Glutamatergic neuron (in vitro differentiated cells): ENCODE measurements around the gene MAP4K2. TPM values are rescaled to one million over a fixed set of nuclear protein-coding genes. Genes with fewer than 3 reads are reported as not detected.

Source experiments
- DNase-seq: peaks from one replicate; pipeline ENCODE4 v3.0.0; 2022
- H3K27ac Mint-ChIP-seq: one replicate; pipeline ENCODE4 v1.8.0; 2020; ENCODE audit warnings: mild to moderate bottlenecking, mixed read lengths, inconsistent platforms; ENCODE audit not compliant: unreplicated experiment
- H3K27me3 Mint-ChIP-seq: one replicate; pipeline ENCODE4 v1.8.0; 2020; ENCODE audit warnings: mild to moderate bottlenecking, moderate library complexity, mixed read lengths, inconsistent platforms; ENCODE audit not compliant: unreplicated experiment
- H3K36me3 Mint-ChIP-seq: one replicate; pipeline ENCODE4 v1.8.0; 2020; ENCODE audit warnings: mild to moderate bottlenecking, mixed read lengths, inconsistent platforms; ENCODE audit not compliant: unreplicated experiment
- H3K4me1 Mint-ChIP-seq: one replicate; pipeline ENCODE4 v1.8.0; 2020; ENCODE audit warnings: mild to moderate bottlenecking, low read depth, mixed read lengths, inconsistent platforms; ENCODE audit not compliant: unreplicated experiment
- H3K4me3 Mint-ChIP-seq: one replicate; pipeline ENCODE4 v1.8.0; 2020; ENCODE audit warnings: mild to moderate bottlenecking, mixed read lengths, inconsistent platforms; ENCODE audit not compliant: unreplicated experiment
- H3K9me3 Mint-ChIP-seq: one replicate; pipeline ENCODE4 v1.8.0; 2020; ENCODE audit warnings: mild to moderate bottlenecking, moderate library complexity, mixed read lengths, inconsistent platforms; ENCODE audit not compliant: unreplicated experiment
- total RNA-seq: library from RNA; stranded (reverse); fragmentation: NEBNext Ultra II Directional; extraction: Animal tissue kit (Norgen Biotek cat#: 25700); gene quantifications from one replicate; pipeline ENCODE4 v1.2.1, GENCODE V29; 2021; ENCODE audit not compliant: unreplicated experiment
- TF ChIP-seq, protein P1 (sequence below): fragments of 200-600 bp; sonication (generic); IDR thresholded peaks from one replicate; pipeline ENCODE4 v1.5.0; 2021; ENCODE audit not compliant: partially characterized antibody, unreplicated experiment

MAP4K2 gene
- total RNA-seq, 1 donor from 2014 or later: 15.9 TPM

DNA sequence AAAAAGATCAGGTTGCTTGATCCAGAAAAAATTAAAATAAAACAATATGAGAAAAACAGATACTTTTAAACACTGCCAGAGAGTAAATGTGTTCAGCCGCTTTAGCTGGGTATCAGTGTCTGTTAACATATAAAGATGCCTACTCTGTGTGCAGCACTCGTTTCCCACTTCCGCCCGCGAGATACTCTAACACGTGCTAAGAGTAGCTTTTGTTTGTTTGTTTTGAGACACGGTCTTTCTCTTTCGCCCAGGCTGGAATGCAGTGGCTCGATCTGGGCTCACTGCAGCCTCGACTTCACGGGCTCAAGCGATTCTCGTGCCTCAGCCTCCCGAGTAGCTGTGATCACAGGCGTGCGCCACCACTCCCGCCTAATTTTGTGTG lies 7.9 kb upstream of the MAP4K2 start:
- peak overlapping the region; percentile 93 for H3K4me3 Mint-ChIP-seq
- peaks cover 7% of the 10 kb centered on the region for H3K9me3 Mint-ChIP-seq
- DNase-seq: no peak
- H3K4me1 Mint-ChIP-seq: peaks cover 6% of the 10 kb centered on the region
- H3K27me3 Mint-ChIP-seq: peaks cover 10% of the 10 kb centered on the region
- peak overlapping the region; percentile 67 for H3K27ac Mint-ChIP-seq
- TF ChIP-seq, protein P1, sequence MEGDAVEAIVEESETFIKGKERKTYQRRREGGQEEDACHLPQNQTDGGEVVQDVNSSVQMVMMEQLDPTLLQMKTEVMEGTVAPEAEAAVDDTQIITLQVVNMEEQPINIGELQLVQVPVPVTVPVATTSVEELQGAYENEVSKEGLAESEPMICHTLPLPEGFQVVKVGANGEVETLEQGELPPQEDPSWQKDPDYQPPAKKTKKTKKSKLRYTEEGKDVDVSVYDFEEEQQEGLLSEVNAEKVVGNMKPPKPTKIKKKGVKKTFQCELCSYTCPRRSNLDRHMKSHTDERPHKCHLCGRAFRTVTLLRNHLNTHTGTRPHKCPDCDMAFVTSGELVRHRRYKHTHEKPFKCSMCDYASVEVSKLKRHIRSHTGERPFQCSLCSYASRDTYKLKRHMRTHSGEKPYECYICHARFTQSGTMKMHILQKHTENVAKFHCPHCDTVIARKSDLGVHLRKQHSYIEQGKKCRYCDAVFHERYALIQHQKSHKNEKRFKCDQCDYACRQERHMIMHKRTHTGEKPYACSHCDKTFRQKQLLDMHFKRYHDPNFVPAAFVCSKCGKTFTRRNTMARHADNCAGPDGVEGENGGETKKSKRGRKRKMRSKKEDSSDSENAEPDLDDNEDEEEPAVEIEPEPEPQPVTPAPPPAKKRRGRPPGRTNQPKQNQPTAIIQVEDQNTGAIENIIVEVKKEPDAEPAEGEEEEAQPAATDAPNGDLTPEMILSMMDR: no peak
- H3K36me3 Mint-ChIP-seq: no peaks in the 10 kb centered on the region

DNA sequence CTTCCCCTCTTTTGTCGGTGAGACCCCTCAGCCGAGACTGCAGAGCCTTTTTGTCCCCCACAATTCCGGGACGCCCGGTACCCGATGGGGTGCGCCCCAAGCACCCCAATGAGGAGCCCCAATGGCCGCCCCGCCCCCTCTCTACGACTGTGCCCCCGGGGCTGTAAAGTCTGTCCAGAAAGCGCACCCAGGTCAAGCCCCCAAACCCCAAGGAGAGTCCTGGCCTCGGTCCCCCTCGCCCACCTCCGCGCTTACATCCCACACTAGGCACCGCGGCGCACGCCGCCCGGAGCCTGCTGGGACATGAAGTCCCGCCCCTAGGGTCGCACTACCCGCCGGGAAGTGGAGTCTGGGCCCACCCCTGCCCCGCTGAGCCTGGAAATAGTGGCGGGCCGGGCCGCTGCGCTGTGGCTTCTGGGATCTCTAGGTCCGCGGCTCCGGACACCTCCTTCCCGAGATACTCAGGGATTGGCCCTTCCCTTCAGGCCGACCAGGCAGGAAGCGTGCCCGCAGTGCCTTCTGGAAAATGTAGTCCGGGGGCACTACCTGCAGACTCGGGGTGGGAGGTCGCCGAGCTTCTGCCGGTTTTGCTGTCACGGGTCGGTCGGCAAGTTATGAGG lies 7.4 kb upstream of the MAP4K2 start, which contains the start of gene MEN1:
MEN1 (minus strand) TSS at position 281 of the 620 bp plus-strand sequence. CDS start 442 bp downstream, outside the sequence.
- Mint-ChIP-seq H3K27ac (peak within 1 kb of the TSS; percentile 67), H3K4me1 (peaks cover 6% of the 10 kb centered on the region), H3K27me3 (peaks cover 12% of the 10 kb centered on the region), H3K9me3 (peaks cover 5% of the 10 kb centered on the region), H3K4me3 (peak within 1 kb of the TSS; percentile 93), H3K36me3 (no peaks in the 10 kb centered on the region)
- TF ChIP-seq, protein P1: no peak
- DNase-seq: peak; percentile 97

DNA sequence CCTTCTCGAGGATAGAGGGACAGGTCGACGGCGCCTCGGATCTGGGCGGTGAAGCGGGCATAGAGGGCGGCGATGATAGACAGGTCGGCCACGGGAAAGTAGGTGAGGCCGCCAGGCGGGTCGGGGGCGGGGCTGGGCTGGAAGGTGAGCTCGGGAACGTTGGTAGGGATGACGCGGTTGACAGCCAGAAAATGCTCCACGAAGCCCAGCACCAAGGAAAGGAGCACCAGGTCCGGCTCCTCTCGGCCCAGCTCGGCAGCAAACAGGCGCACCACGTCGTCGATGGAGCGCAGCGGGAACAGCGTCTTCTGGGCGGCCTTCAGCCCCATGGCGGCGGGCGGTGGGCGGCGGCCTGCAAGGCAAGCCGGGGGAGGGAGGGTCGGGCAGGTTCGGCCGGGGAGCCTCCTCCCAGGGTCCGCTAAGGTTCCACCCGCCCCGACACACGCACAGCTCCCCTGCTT lies 6.8 kb upstream of the MAP4K2 start:
- TF ChIP-seq, protein P1: no peak
- DNase-seq: peak; percentile 62
- Mint-ChIP-seq H3K27me3 (peaks cover 11% of the 10 kb centered on the region), H3K9me3 (peaks cover 5% of the 10 kb centered on the region), H3K4me1 (peaks cover 5% of the 10 kb centered on the region), H3K4me3 (peak overlapping the region; percentile 93), H3K36me3 (no peaks in the 10 kb centered on the region), H3K27ac (no peak overlapping the region)

DNA sequence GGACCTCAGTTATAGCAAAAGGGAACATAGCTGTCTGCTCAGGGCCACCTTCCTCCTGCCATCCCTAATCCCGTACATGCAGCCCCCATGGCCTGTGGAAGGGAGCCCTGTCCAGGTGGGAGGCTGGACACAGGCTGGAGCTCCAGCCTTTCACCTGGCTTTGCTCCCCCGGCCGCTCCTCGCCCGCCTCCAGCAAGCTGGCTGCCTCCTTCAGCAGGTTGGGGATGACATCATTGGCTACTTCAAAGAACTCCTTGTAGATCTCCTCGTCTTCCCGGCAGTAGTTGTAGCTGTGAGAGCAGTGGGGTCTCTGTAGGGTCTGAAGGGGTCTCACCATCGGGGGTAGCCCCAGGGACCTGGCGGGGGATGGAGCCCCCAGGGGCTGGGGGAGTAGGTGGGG lies 2.5 kb upstream of the MAP4K2 start:
- TF ChIP-seq, protein P1: no peak
- peaks cover 8% of the 10 kb centered on the region for H3K9me3 Mint-ChIP-seq
- no peak overlapping the region for H3K4me3 Mint-ChIP-seq
- no peak overlapping the region for H3K27ac Mint-ChIP-seq
- H3K27me3 Mint-ChIP-seq: peaks cover 9% of the 10 kb centered on the region
- H3K4me1 Mint-ChIP-seq: peaks cover 8% of the 10 kb centered on the region
- H3K36me3 Mint-ChIP-seq: no peaks in the 10 kb centered on the region
- DNase-seq: no peak
